WTC11 (cell line): ENCODE data around the gene EIF5A.

ENCODE experiments used
- ARID4B ChIP-seq: sonication (generic); formaldehyde crosslinking; IDR thresholded peaks from 2 replicates; pipeline ENCODE4 v1.8.0; 2023; ENCODE audit warnings: missing genetic modification reagents, mild to moderate bottlenecking, borderline replicate concordance
- CTCF ChIP-seq: fragments of 200-600 bp; IDR thresholded peaks from 2 replicates; pipeline ENCODE4 v1.8.0; 2022; ENCODE audit warnings: antibody characterized with exemption
- E2F1 ChIP-seq: sonication (generic); formaldehyde crosslinking; IDR thresholded peaks from 2 replicates; pipeline ENCODE4 v1.8.0; 2022; ENCODE audit warnings: mild to moderate bottlenecking, missing genetic modification reagents
- SMAD4 ChIP-seq: sonication (generic); formaldehyde crosslinking; IDR thresholded peaks from 2 replicates; pipeline ENCODE4 v1.8.0; 2022; ENCODE audit warnings: mild to moderate bottlenecking, missing genetic modification reagents
- SP1 ChIP-seq: sonication (generic); formaldehyde crosslinking; conservative IDR thresholded peaks from 2 replicates; pipeline ENCODE4 v1.8.1; 2022; ENCODE audit warnings: missing genetic modification reagents
- ZNF396 ChIP-seq: fragments of 250-450 bp; sonication (Bioruptor Pico); IDR thresholded peaks from 2 replicates; pipeline ENCODE4 v1.8.0; 2021; ENCODE audit warnings: mild to moderate bottlenecking, moderate library complexity, borderline replicate concordance
- ZNF425 ChIP-seq: fragments of 250-450 bp; sonication (Bioruptor Pico); conservative IDR thresholded peaks from 2 replicates; pipeline ENCODE4 v1.9.0; 2021; ENCODE audit warnings: mild to moderate bottlenecking
- TF ChIP-seq, protein P1 (sequence below): sonication (generic); formaldehyde crosslinking; IDR thresholded peaks from 2 replicates; pipeline ENCODE4 v1.8.0; 2022; ENCODE audit warnings: mild to moderate bottlenecking, missing genetic modification reagents
- TF ChIP-seq, protein P2 (sequence below): sonication (generic); formaldehyde crosslinking; IDR thresholded peaks from 2 replicates; pipeline ENCODE4 v1.8.1; 2023; ENCODE audit warnings: mild to moderate bottlenecking, missing genetic modification reagents
- TF ChIP-seq, protein P3 (sequence below): sonication (generic); formaldehyde crosslinking; IDR thresholded peaks from 2 replicates; pipeline ENCODE4 v1.8.1; 2023; ENCODE audit warnings: mild to moderate bottlenecking, missing genetic modification reagents
- TF ChIP-seq, protein P4 (sequence below): sonication (generic); formaldehyde crosslinking; IDR thresholded peaks from 2 replicates; pipeline ENCODE4 v1.8.1; 2022; ENCODE audit warnings: low read depth, mild to moderate bottlenecking, moderate library complexity, missing genetic modification reagents, borderline replicate concordance

GRCh38 chr17:7355053-7355452 lies 47.6 kb downstream of the EIF5A start, which contains the start of gene TMEM95:
- TF ChIP-seq CTCF (no peak), SP1 (no peak), SMAD4 (CRISPR knock-in tag) (no peak), ZNF425 (CRISPR knock-in tag) (no peak), ARID4B (CRISPR knock-in tag) (no peak), E2F1 (no peak), ZNF396 (CRISPR knock-in tag) (no peak)
- TF ChIP-seq, protein P1, sequence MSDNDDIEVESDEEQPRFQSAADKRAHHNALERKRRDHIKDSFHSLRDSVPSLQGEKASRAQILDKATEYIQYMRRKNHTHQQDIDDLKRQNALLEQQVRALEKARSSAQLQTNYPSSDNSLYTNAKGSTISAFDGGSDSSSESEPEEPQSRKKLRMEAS = no peak
- TF ChIP-seq, protein P2, sequence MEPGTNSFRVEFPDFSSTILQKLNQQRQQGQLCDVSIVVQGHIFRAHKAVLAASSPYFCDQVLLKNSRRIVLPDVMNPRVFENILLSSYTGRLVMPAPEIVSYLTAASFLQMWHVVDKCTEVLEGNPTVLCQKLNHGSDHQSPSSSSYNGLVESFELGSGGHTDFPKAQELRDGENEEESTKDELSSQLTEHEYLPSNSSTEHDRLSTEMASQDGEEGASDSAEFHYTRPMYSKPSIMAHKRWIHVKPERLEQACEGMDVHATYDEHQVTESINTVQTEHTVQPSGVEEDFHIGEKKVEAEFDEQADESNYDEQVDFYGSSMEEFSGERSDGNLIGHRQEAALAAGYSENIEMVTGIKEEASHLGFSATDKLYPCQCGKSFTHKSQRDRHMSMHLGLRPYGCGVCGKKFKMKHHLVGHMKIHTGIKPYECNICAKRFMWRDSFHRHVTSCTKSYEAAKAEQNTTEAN (CRISPR knock-in tag) = no peak
- TF ChIP-seq, protein P3, sequence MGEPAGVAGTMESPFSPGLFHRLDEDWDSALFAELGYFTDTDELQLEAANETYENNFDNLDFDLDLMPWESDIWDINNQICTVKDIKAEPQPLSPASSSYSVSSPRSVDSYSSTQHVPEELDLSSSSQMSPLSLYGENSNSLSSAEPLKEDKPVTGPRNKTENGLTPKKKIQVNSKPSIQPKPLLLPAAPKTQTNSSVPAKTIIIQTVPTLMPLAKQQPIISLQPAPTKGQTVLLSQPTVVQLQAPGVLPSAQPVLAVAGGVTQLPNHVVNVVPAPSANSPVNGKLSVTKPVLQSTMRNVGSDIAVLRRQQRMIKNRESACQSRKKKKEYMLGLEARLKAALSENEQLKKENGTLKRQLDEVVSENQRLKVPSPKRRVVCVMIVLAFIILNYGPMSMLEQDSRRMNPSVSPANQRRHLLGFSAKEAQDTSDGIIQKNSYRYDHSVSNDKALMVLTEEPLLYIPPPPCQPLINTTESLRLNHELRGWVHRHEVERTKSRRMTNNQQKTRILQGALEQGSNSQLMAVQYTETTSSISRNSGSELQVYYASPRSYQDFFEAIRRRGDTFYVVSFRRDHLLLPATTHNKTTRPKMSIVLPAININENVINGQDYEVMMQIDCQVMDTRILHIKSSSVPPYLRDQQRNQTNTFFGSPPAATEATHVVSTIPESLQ (CRISPR knock-in tag) = no peak
- TF ChIP-seq, protein P4, sequence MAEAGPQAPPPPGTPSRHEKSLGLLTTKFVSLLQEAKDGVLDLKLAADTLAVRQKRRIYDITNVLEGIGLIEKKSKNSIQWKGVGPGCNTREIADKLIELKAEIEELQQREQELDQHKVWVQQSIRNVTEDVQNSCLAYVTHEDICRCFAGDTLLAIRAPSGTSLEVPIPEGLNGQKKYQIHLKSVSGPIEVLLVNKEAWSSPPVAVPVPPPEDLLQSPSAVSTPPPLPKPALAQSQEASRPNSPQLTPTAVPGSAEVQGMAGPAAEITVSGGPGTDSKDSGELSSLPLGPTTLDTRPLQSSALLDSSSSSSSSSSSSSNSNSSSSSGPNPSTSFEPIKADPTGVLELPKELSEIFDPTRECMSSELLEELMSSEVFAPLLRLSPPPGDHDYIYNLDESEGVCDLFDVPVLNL (CRISPR knock-in tag) = no peak
